HepG2 (cell line): ENCODE results near the gene TNFRSF25.

Experiments
- CREM ChIP-seq, 2 experiments: sonication (generic) in 1 of 2; formaldehyde crosslinking in 1 of 2; IDR thresholded peaks; 2 replicates each; pipeline versions ENCODE4 v1.4.0 to v1.6.1; 2016 to 2020; ENCODE audit warnings: antibody characterized with exemption in 1 of 2, mild to moderate bottlenecking in 1 of 2, missing genetic modification reagents in 1 of 2
- CTCF ChIP-seq: sonication (generic); formaldehyde crosslinking; IDR thresholded peaks from 2 replicates; pipeline ENCODE4 v1.5.0; 2020; ENCODE audit warnings: mild to moderate bottlenecking, missing genetic modification reagents, moderate library complexity
- EZH2 ChIP-seq: conservative IDR thresholded peaks from 2 replicates; pipeline ENCODE4 v1.6.1; 2012; ENCODE audit warnings: mild to moderate bottlenecking, low read depth, low read length, moderate library complexity
- FOSL1 ChIP-seq: sonication (generic); formaldehyde crosslinking; IDR thresholded peaks from 2 replicates; pipeline ENCODE4 v1.9.0; 2021; ENCODE audit warnings: missing genetic modification reagents, borderline replicate concordance
- HNF4A ChIP-seq: sonication (generic); formaldehyde crosslinking; IDR thresholded peaks from 2 replicates; pipeline ENCODE4 v1.4.0; 2020; ENCODE audit warnings: missing genetic modification reagents
- NFE2 ChIP-seq: sonication (generic); formaldehyde crosslinking; IDR thresholded peaks from 2 replicates; pipeline ENCODE4 v1.4.0; 2020; ENCODE audit warnings: missing genetic modification reagents
- ZBTB37 ChIP-seq: sonication (generic); formaldehyde crosslinking; IDR thresholded peaks from 2 replicates; pipeline ENCODE4 v1.4.0; 2020; ENCODE audit warnings: mild to moderate bottlenecking, missing genetic modification reagents
- ZFP37 ChIP-seq: sonication (generic); formaldehyde crosslinking; IDR thresholded peaks from 2 replicates; pipeline ENCODE4 v1.4.0; 2020; ENCODE audit warnings: missing genetic modification reagents, borderline replicate concordance
- ZHX2 ChIP-seq, 2 experiments: sonication (generic) in 1 of 2; formaldehyde crosslinking in 1 of 2; IDR thresholded peaks; 2 replicates each; pipeline versions ENCODE4 v1.6.1 to v1.9.0; 2014 to 2022; ENCODE audit warnings: antibody characterized with exemption in 1 of 2, borderline replicate concordance in 1 of 2, inconsistent platforms in 1 of 2, low read depth in 1 of 2, missing genetic modification reagents in 1 of 2

GRCh38 chr1:6466751-6467150 is 778 bp upstream of the TNFRSF25 start:
- TF ChIP-seq HNF4A (CRISPR knock-in tag) (no peak), ZFP37 (CRISPR knock-in tag) (no peak), NFE2 (no peak), FOSL1 (CRISPR knock-in tag) (no peak), CREM (IDR thresholded peaks at IDR 0.05) (no peak), CREM (CRISPR knock-in tag; IDR thresholded peaks at IDR 0.05) (no peak), CTCF (no peak), ZBTB37 (CRISPR knock-in tag) (no peak), ZHX2 (IDR thresholded peaks at IDR 0.05; ENCODE audit: low read depth) (no peak), ZHX2 (CRISPR knock-in tag; IDR thresholded peaks at IDR 0.05; ENCODE audit: borderline replicate concordance) (no peak), EZH2 (no peak)
